PC-9 (cell line): ENCODE results near the gene APOE. TPM values are rescaled to one million over a fixed set of nuclear protein-coding genes. Genes with fewer than 3 reads are reported as not detected.
A peak's percentile ranks its signal among the peaks of the same experiment; 100 is the strongest.
"Not testable (repeated sequence)": the region's sequence is repeated elsewhere in the genome, so short reads cannot be mapped to it uniquely, and the experiment has no call there.

Source experiments
- BruUV-seq: library from RNA; stranded (reverse); fragments of 400-500 nt; replicated peaks from 2 replicates; lab custom pipeline; 2021; lab: Mats Ljungman, UMichigan
- CTCF ChIA-PET: fragments of 300-600 bp; sonication (Branson Sonifier 250); formaldehyde crosslinking; loops from one replicate; lab custom pipeline; 2022; ENCODE audit warnings: antibody characterized with exemption; lab: Charles Lee
- POLR2A ChIA-PET: fragments of 300-600 bp; sonication (Branson Sonifier 250); formaldehyde crosslinking; loops from one replicate; lab custom pipeline; 2022; ENCODE audit warnings: antibody characterized with exemption; ENCODE audit not compliant: unreplicated experiment; lab: Charles Lee
- DNase-seq, 2 experiments: peaks; one replicate each; pipeline versions ENCODE4 v3.0.0 to v3.0.0-alpha.2; 2015 to 2022; ENCODE audit warnings: mixed read lengths in 1 of 2
- H2AFZ ChIP-seq: fragments of 200-600 bp; sonication (generic); 2 replicates; pipeline ENCODE4 v1.8.1; 2017; ENCODE audit warnings: antibody characterized with exemption
- H3F3A ChIP-seq: fragments of 200-600 bp; sonication (generic); 2 replicates; pipeline ENCODE4 v1.8.1; 2017; ENCODE audit warnings: antibody characterized with exemption, mild to moderate bottlenecking, low read depth; ENCODE audit not compliant: insufficient read depth
- H3K27ac ChIP-seq: fragments of 200-600 bp; sonication (generic); 2 replicates; pipeline ENCODE4 v1.6.1; 2016; ENCODE audit warnings: mixed run types
- H3K27me3 ChIP-seq: fragments of 200-600 bp; sonication (generic); 2 replicates; pipeline ENCODE4 v1.6.1; 2016; ENCODE audit warnings: low read depth, mixed run types; ENCODE audit not compliant: insufficient read depth
- H3K36me3 ChIP-seq: fragments of 200-600 bp; sonication (generic); 2 replicates; pipeline ENCODE4 v1.6.1; 2016; ENCODE audit warnings: low read depth, mixed run types
- H3K4me1 ChIP-seq: fragments of 200-600 bp; sonication (generic); replicated peaks from 2 replicates; pipeline ENCODE4 v1.6.1; 2016; ENCODE audit warnings: mixed run types; ENCODE audit not compliant: insufficient read depth
- H3K4me2 ChIP-seq: fragments of 200-600 bp; sonication (generic); 2 replicates; pipeline ENCODE4 v1.6.1; 2017; ENCODE audit warnings: mixed run types
- H3K4me3 ChIP-seq: fragments of 200-600 bp; sonication (generic); 2 replicates; pipeline ENCODE4 v1.6.1; 2016; ENCODE audit warnings: mixed run types
- H3K79me2 ChIP-seq: fragments of 200-600 bp; sonication (generic); 2 replicates; pipeline ENCODE4 v1.6.1; 2017; ENCODE audit warnings: low read depth, mixed run types
- H3K9me2 ChIP-seq: fragments of 200-600 bp; sonication (generic); 2 replicates; pipeline ENCODE4 v1.8.1; 2017; ENCODE audit warnings: mild to moderate bottlenecking; ENCODE audit not compliant: insufficient read depth
- H3K9me3 ChIP-seq: fragments of 200-600 bp; sonication (generic); 2 replicates; pipeline ENCODE4 v1.8.1; 2016; ENCODE audit warnings: low read depth; ENCODE audit not compliant: insufficient read depth
- H4K20me1 ChIP-seq: fragments of 200-600 bp; sonication (generic); 2 replicates; pipeline ENCODE4 v1.8.1; 2017; ENCODE audit not compliant: insufficient read depth
- EZH2 ChIP-seq: fragments of 200-600 bp; sonication (generic); IDR thresholded peaks from 2 replicates; pipeline ENCODE4 v1.8.0; 2017; ENCODE audit warnings: antibody characterized with exemption, low read depth
- intact Hi-C: fragments of 100-400 bp; cut with micrococcal nuclease; formaldehyde crosslinking; loops from one replicate; pipeline ENCODE4 v1.10.0; 2022; ENCODE audit not compliant: unreplicated experiment
- total RNA-seq: library from RNA; stranded (reverse); gene quantifications from 2 replicates; pipeline ENCODE4 v1.2.3, GENCODE V29; 2021
- TF ChIP-seq, protein P1 (sequence below): fragments of 200-600 bp; sonication (generic); conservative IDR thresholded peaks from 2 replicates; pipeline ENCODE4 v1.6.1; 2017; ENCODE audit warnings: mixed run types, antibody characterized with exemption, mild to moderate bottlenecking, moderate library complexity

APOE gene
- total RNA-seq, 1 experiment from 2014 or later: 11.5 TPM

GRCh38 chr19:44908074-44908835 is 2.7 kb downstream of the APOE start:
- BruUV-seq: no TSS peak
- Histone ChIP-seq H4K20me1 (peaks cover 8% of the 10 kb centered on the region; the same call in 1 of the 2 replicates), H3K27ac (no peak overlapping the region), H3K27me3 (no peaks in the 10 kb centered on the region), H3F3A (peaks cover 28% of the 10 kb centered on the region; the same call in 1 of the 2 replicates), H3K4me2 (no peak overlapping the region), H3K4me1 (peaks cover 11% of the 10 kb centered on the region), H3K36me3 (no peaks in the 10 kb centered on the region), H3K9me3 (no peaks in the 10 kb centered on the region), H3K79me2 (no peaks in the 10 kb centered on the region), H3K9me2 (no peaks in the 10 kb centered on the region), H2AFZ (no peak overlapping the region), H3K4me3 (no peak overlapping the region)
- intact Hi-C loops: loop anchor here (10.0 kb wide), 1 partner anchor 147 kb away; no protein-coding TSS in a partner anchor
- TF ChIP-seq, protein P1, sequence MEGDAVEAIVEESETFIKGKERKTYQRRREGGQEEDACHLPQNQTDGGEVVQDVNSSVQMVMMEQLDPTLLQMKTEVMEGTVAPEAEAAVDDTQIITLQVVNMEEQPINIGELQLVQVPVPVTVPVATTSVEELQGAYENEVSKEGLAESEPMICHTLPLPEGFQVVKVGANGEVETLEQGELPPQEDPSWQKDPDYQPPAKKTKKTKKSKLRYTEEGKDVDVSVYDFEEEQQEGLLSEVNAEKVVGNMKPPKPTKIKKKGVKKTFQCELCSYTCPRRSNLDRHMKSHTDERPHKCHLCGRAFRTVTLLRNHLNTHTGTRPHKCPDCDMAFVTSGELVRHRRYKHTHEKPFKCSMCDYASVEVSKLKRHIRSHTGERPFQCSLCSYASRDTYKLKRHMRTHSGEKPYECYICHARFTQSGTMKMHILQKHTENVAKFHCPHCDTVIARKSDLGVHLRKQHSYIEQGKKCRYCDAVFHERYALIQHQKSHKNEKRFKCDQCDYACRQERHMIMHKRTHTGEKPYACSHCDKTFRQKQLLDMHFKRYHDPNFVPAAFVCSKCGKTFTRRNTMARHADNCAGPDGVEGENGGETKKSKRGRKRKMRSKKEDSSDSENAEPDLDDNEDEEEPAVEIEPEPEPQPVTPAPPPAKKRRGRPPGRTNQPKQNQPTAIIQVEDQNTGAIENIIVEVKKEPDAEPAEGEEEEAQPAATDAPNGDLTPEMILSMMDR: no peak
- TF ChIP-seq EZH2: no peak
- ChIA-PET CTCF (no interaction called here), POLR2A (interaction anchor here (0.7 kb wide), 1 partner anchor 47 kb away, joined by 4 read pairs; no protein-coding TSS in a partner anchor)
- peak in 1 of 2 experiments; percentile 21 for DNase-seq

GRCh38 chr19:44908836-44909261 is 3.3 kb downstream of the APOE start:
- no peak overlapping the region for H3K4me3 ChIP-seq
- ChIA-PET CTCF (no interaction called here), POLR2A (no interaction called here)
- no TSS peak for BruUV-seq
- no peaks in the 10 kb centered on the region for H3K9me2 ChIP-seq
- H3K27me3 ChIP-seq: no peaks in the 10 kb centered on the region
- peaks cover 12% of the 10 kb centered on the region for H3K4me1 ChIP-seq
- H3K36me3 ChIP-seq: no peaks in the 10 kb centered on the region
- H3K4me2 ChIP-seq: no peak overlapping the region
- intact Hi-C loops: loop anchor here (10.0 kb wide), 1 partner anchor 146 kb away; no protein-coding TSS in a partner anchor
- H3K79me2 ChIP-seq: no peaks in the 10 kb centered on the region
- H3K27ac ChIP-seq: no peak overlapping the region
- H3K9me3 ChIP-seq: no peaks in the 10 kb centered on the region
- H4K20me1 ChIP-seq: peaks cover 6% of the 10 kb centered on the region; the same call in 1 of the 2 replicates
- peak in 1 of 2 experiments; percentile 5 for DNase-seq
- H3F3A ChIP-seq: peaks cover 32% of the 10 kb centered on the region; the same call in 1 of the 2 replicates
- H2AFZ ChIP-seq: no peak overlapping the region
- TF ChIP-seq, protein P1: no peak

DNA sequence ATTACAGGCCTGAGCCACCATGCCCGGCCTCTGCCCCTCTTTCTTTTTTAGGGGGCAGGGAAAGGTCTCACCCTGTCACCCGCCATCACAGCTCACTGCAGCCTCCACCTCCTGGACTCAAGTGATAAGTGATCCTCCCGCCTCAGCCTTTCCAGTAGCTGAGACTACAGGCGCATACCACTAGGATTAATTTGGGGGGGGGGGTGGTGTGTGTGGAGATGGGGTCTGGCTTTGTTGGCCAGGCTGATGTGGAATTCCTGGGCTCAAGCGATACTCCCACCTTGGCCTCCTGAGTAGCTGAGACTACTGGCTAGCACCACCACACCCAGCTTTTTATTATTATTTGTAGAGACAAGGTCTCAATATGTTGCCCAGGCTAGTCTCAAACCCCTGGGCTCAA is 4.2 kb downstream of the APOE start:
- Histone ChIP-seq H3F3A (peaks cover 26% of the 10 kb centered on the region; the same call in 1 of the 2 replicates), H3K27me3 (no peaks in the 10 kb centered on the region), H3K36me3 (no peaks in the 10 kb centered on the region), H3K4me3 (no peak overlapping the region), H3K9me2 (no peaks in the 10 kb centered on the region), H3K9me3 (no peaks in the 10 kb centered on the region), H3K4me1 (peaks cover 19% of the 10 kb centered on the region), H4K20me1 (no peaks in the 10 kb centered on the region), H2AFZ (no peak overlapping the region), H3K79me2 (no peaks in the 10 kb centered on the region), H3K4me2 (no peak overlapping the region), H3K27ac (no peak overlapping the region)
- ChIA-PET CTCF (no interaction called here), POLR2A (no interaction called here)
- no TSS peak for BruUV-seq
- TF ChIP-seq EZH2: no peak
- TF ChIP-seq, protein P1: no peak
- DNase-seq: peak in 1 of 2 experiments; percentile 24
- intact Hi-C loops: loop anchor here (10.0 kb wide), 1 partner anchor 145 kb away; no protein-coding TSS in a partner anchor

DNA sequence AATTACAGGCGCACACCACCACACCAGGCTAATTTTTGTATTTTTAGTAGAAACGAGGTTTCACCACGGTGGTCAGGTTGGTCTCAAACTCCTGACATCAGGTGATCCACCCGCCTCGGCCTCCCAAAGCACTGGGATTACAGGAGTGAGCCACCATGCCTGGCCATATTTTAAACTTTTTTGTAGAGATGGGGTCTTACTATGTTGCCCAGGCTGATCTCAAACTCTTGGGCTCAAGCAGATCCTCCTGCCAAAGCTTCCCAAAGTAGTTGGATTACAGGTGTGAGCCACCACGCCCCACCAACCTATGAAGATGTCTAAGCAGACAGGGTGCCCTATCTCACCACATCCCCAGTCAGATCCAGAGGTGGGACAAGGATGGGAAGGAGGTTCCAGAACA is 6.3 kb downstream of the APOE start:
- intact Hi-C loops, H2AFZ ChIP-seq, H3K9me2 ChIP-seq, H3K4me2 ChIP-seq, CTCF ChIA-PET, POLR2A ChIA-PET, H3K36me3 ChIP-seq, H3K4me3 ChIP-seq, H3K9me3 ChIP-seq, H3K27ac ChIP-seq, H3K79me2 ChIP-seq, H4K20me1 ChIP-seq, BruUV-seq, H3K27me3 ChIP-seq: not testable (repeated sequence)
- H3K4me1 ChIP-seq: peaks cover 19% of the 10 kb centered on the region
- DNase-seq: peak in 1 of 2 experiments; percentile 0
- peaks cover 18% of the 10 kb centered on the region; the same call in 1 of the 2 replicates for H3F3A ChIP-seq
